HepG2 (cell line): ENCODE data around the gene CBX6. TPM values are rescaled to one million over a fixed set of nuclear protein-coding genes. Genes with fewer than 3 reads are reported as not detected.

ENCODE experiments used
- ATAC-seq: fragments of 200-7000 bp; cut with Tn5 transposase; 3 replicates; pipeline ENCODE4 v1.9.1; 2020; ENCODE audit warnings: mild to moderate bottlenecking, moderate library complexity
- BruUV-seq: library from RNA; stranded (reverse); fragments of 400-500 nt; replicated peaks from 2 replicates; lab custom pipeline; 2021; lab: Mats Ljungman, UMichigan
- CTCF ChIA-PET: fragments of 300-600 bp; formaldehyde crosslinking; extraction: SDS; loops from one replicate; lab custom pipeline; 2021; ENCODE audit warnings: low total read pairs, inconsistent platforms, low intra/inter-chr PET ratio; lab: Yijun Ruan, JAX
- POLR2A ChIA-PET: fragments of 350-600 bp; sonication (Branson Sonifier 250); formaldehyde crosslinking; loops from one replicate; lab custom pipeline; 2020; ENCODE audit warnings: antibody characterized with exemption, inconsistent platforms; lab: Yijun Ruan, JAX
- DNase-seq: peaks from one replicate; pipeline ENCODE4 v3.0.0-alpha.2; 2015; ENCODE audit warnings: low spot score
- FAIRE-seq: peaks from 3 replicates; lab custom pipeline; 2011; peaks lifted over from hg19 to GRCh38; lab: Jason Lieb, UNC
- H2AFZ ChIP-seq: one replicate; pipeline ENCODE4 v1.6.1; 2011; ENCODE audit warnings: low read length, inconsistent platforms
- H3K27ac ChIP-seq: fragments of 300-600 bp; 3 replicates; pipeline ENCODE4 v1.8.0; 2011; ENCODE audit warnings: mixed run types, mild to moderate bottlenecking, mixed read lengths, low read length, inconsistent platforms; ENCODE audit not compliant: insufficient read depth; ENCODE audit errors: extremely low read length
- H3K27me3 ChIP-seq, 2 experiments: fragments of 200-600 bp in 1 of 2; 2 replicates in 1 of 2; 3 replicates in 1 of 2; pipeline versions ENCODE4 v1.6.0 to v1.8.0; 2011; ENCODE audit warnings: low read length in 2 of 2, mild to moderate bottlenecking in 2 of 2, moderate library complexity in 2 of 2, inconsistent platforms in 1 of 2; ENCODE audit not compliant: insufficient read depth in 2 of 2, control insufficient read depth in 1 of 2
- H3K36me3 ChIP-seq, 2 experiments: fragments of 200-600 bp in 1 of 2; replicated peaks in 1 of 2; 2 replicates in 1 of 2; 3 replicates in 1 of 2; pipeline versions ENCODE4 v1.5.1 to v1.8.0; 2011; ENCODE audit warnings: low read length in 2 of 2, inconsistent platforms in 1 of 2; ENCODE audit not compliant: insufficient read depth in 2 of 2, control insufficient read depth in 1 of 2
- H3K4me1 ChIP-seq: 2 replicates; pipeline ENCODE4 v1.5.1; 2012; ENCODE audit warnings: low read length, inconsistent platforms; ENCODE audit not compliant: insufficient read depth
- H3K4me2 ChIP-seq: 2 replicates; pipeline ENCODE4 v1.6.0; 2011; ENCODE audit warnings: low read depth, low read length, inconsistent platforms
- H3K4me3 ChIP-seq, 3 experiments: fragments of 200-600 bp in 1 of 3; sonication (generic), shearing (Covaris generic) in 1 of 3; replicated peaks in 1 of 3; 2 replicates each; pipeline ENCODE4 v1.5.1; 2011 to 2016; ENCODE audit warnings: low read length in 3 of 3, inconsistent platforms in 2 of 3, low read depth in 2 of 3, mild to moderate bottlenecking in 2 of 3, control low read depth in 1 of 3, mixed read lengths in 1 of 3; ENCODE audit not compliant: insufficient read depth in 1 of 3
- H3K79me2 ChIP-seq: one replicate; pipeline ENCODE4 v1.6.1; 2011; ENCODE audit warnings: low read length, inconsistent platforms; ENCODE audit not compliant: insufficient read depth
- H3K9ac ChIP-seq: 2 replicates; pipeline ENCODE4 v1.6.0; 2011; ENCODE audit warnings: mild to moderate bottlenecking, low read depth, low read length, inconsistent platforms; ENCODE audit not compliant: insufficient read depth
- H3K9me3 ChIP-seq: 2 replicates; pipeline ENCODE4 v1.5.1; 2012; ENCODE audit warnings: mild to moderate bottlenecking, low read length
- H4K20me1 ChIP-seq: 2 replicates; pipeline ENCODE4 v1.6.0; 2011; ENCODE audit warnings: inconsistent platforms, mild to moderate bottlenecking, low read length, moderate library complexity; ENCODE audit not compliant: insufficient read depth
- BCL3 ChIP-seq: sonication (generic); formaldehyde crosslinking; IDR thresholded peaks from 2 replicates; pipeline ENCODE4 v1.5.1; 2020; ENCODE audit warnings: mild to moderate bottlenecking, missing genetic modification reagents, moderate library complexity
- FUBP1 ChIP-seq: sonication (generic); formaldehyde crosslinking; IDR thresholded peaks from 2 replicates; pipeline ENCODE4 v1.5.1; 2020; ENCODE audit warnings: missing genetic modification reagents, mild to moderate bottlenecking, borderline replicate concordance
- HMG20A ChIP-seq: IDR thresholded peaks from 2 replicates; pipeline ENCODE4 v1.6.1; 2016; ENCODE audit warnings: borderline replicate concordance
- PHB2 ChIP-seq: fragments of 450-650 bp; IDR thresholded peaks from 2 replicates; pipeline ENCODE4 v1.6.1; 2018; ENCODE audit not compliant: partially characterized antibody
- SP4 ChIP-seq: sonication (generic); formaldehyde crosslinking; IDR thresholded peaks from 2 replicates; pipeline ENCODE4 v1.8.1; 2023; ENCODE audit warnings: mild to moderate bottlenecking, missing genetic modification reagents
- SRF ChIP-seq: IDR thresholded peaks from 2 replicates; pipeline ENCODE4 v1.6.1; 2011; ENCODE audit warnings: mild to moderate bottlenecking, low read depth, low read length, moderate library complexity
- TCF7L2 ChIP-seq: IDR thresholded peaks from 2 replicates; pipeline ENCODE4 v1.6.1; 2011; ENCODE audit warnings: mild to moderate bottlenecking, low read depth, low read length, moderate library complexity
- TEAD3 ChIP-seq: optimal IDR thresholded peaks from 2 replicates; pipeline ENCODE3; 2016; ENCODE audit warnings: borderline replicate concordance
- ZNF225 ChIP-seq: sonication (generic); formaldehyde crosslinking; IDR thresholded peaks from 2 replicates; pipeline ENCODE4 v1.4.0; 2020; ENCODE audit warnings: mild to moderate bottlenecking, missing genetic modification reagents
- ZNF496 ChIP-seq: sonication (generic); formaldehyde crosslinking; IDR thresholded peaks from 2 replicates; pipeline ENCODE4 v1.8.1; 2023; ENCODE audit warnings: mild to moderate bottlenecking, moderate library complexity, missing genetic modification reagents; ENCODE audit not compliant: insufficient replicate concordance
- ZNF652 ChIP-seq: IDR thresholded peaks from 2 replicates; pipeline ENCODE4 v1.6.1; 2016; ENCODE audit warnings: low read depth, borderline replicate concordance
- WGBS: methylation state at CpG from one replicate; pipeline ENCODE4 v1.1.6; 2017; ENCODE audit warnings: low lambda C conversion rate; 5-methylcytosine and 5-hydroxymethylcytosine counted together
- in situ Hi-C: cut with HindIII; loops from 2 replicates; pipeline ENCODE4 v1.10.0; 2017; ENCODE audit warnings: low pct_unique_long_range_greater_than_20kb; ENCODE audit not compliant: extremely low pct_ligation_motif_present
- intact Hi-C: fragments of 100-400 bp; cut with micrococcal nuclease; formaldehyde crosslinking; loops from one replicate; pipeline ENCODE4 v1.10.0; 2022; ENCODE audit not compliant: unreplicated experiment
- polyA plus RNA-seq, 8 experiments: library from polyadenylated mRNA; depleted of rRNA in 3 of 8; stranded (reverse) in 7 of 8; unstranded in 1 of 8; fragments of >200 nt; fragmentation: Illumina TruSeq in 4 of 8; extraction: Trizol in 4 of 8; gene quantifications; 2 replicates each; pipeline versions ENCODE4 v1.2.1 to v1.2.3, GENCODE V29; 2011 to 2016; ENCODE audit warnings: low read depth in 4 of 8, missing spikeins in 1 of 8, mixed read lengths in 1 of 8; ENCODE audit not compliant: insufficient read depth in 1 of 8
- total RNA-seq, 5 experiments: library from RNA; depleted of rRNA; stranded (reverse); fragments of >200 nt; fragmentation: Illumina TruSeq; extraction: Trizol; gene quantifications; 2 replicates each; pipeline ENCODE4 v1.2.3, GENCODE V29; 2016; ENCODE audit warnings: low read depth in 1 of 5

CBX6 gene
- total and polyA plus RNA-seq, 2 of the 13 experiments (the other 11 are each of a cell fraction or from before 2014, with no cell fraction given) = 1.7 to 6.5 TPM

- DNase-seq = no peak
- peaks cover 13% of the 10 kb centered on the region for H3K9me3 ChIP-seq
- H3K4me2 ChIP-seq = no peak overlapping the region
- no peaks in the 10 kb centered on the region for H3K36me3 ChIP-seq
- POLR2A ChIA-PET = no interaction called here
- intact Hi-C loops (no loop called here), in situ Hi-C loops (no loop called here)
- no peaks in the 10 kb centered on the region for H4K20me1 ChIP-seq
- no peak overlapping the region for H3K27ac ChIP-seq
- no peak overlapping the region for H3K9ac ChIP-seq
- no peak overlapping the region for H2AFZ ChIP-seq
- FAIRE-seq = no peak
- no peak for TF ChIP-seq FUBP1 (CRISPR knock-in tag)
- TF ChIP-seq BCL3 (CRISPR knock-in tag) = no peak
- TF ChIP-seq HMG20A (CRISPR knock-in tag) = no peak
- TF ChIP-seq ZNF496 (CRISPR knock-in tag) = no peak
- TF ChIP-seq TEAD3 (CRISPR knock-in tag) = no peak
- TF ChIP-seq ZNF225 (CRISPR knock-in tag) = no peak
- TF ChIP-seq SRF = no peak
- no peak for TF ChIP-seq PHB2
- TF ChIP-seq ZNF652 (CRISPR knock-in tag) = no peak
- no peak for TF ChIP-seq TCF7L2
- no peak for TF ChIP-seq SP4
- no peaks in the 10 kb centered on the region for H3K4me1 ChIP-seq
- no peak for ATAC-seq
- CTCF ChIA-PET = no interaction called here
- no peak overlapping the region for H3K4me3 ChIP-seq
- WGBS = 1% methylated on average over 4 of the region's 5 CpGs
- H3K79me2 ChIP-seq = no peaks in the 10 kb centered on the region
- peaks cover 3 to 6% of the 10 kb centered on the region in 2 experiments; a peak in 1 of 5 replicates for H3K27me3 ChIP-seq
- BruUV-seq = no TSS peak
These were observed 29.2 kb upstream of the CBX6 start for GRCh38 chr22:38901111-38901641.
